DMS53 treated with DMSO at 0.1 percent for 48 hours (cell line): ENCODE data around the gene FRMD4B.

Experiments
- DNase-seq: peaks from one replicate; lab custom pipeline; 2025; ENCODE audit not compliant: unreplicated experiment; lab: John Stamatoyannopoulos, UW

FRMD4B gene

GRCh38 chr3:69406163-69406562 lies 20.3 kb upstream of the FRMD4B start:
- DNase-seq = no peak

GRCh38 chr3:69405067-69405466 lies 19.2 kb upstream of the FRMD4B start:
- no peak for DNase-seq

GRCh38 chr3:69403454-69403853 lies 17.6 kb upstream of the FRMD4B start:
- DNase-seq = peak; percentile 26

GRCh38 chr3:69400683-69401082 lies 14.8 kb upstream of the FRMD4B start:
- no peak for DNase-seq

DNA sequence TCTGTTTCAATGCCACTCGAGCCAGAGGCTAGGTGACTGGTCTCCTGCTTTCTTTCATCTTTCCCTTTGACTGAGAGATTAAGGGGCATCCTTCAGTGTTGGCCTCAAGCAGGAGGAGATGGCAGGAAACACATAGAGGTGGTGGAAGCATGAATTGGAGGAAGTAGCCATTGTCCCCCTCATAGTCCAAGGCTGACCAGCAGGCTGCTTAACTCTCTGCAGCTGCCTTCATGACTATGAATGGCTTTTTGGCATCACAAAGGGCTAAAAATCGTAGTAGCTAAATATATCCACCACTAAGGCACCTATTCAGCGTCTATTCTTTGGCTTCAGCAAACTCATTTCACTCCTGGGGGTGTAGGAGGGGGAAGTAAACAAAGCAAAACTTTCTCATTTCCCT lies 7.0 kb upstream of the FRMD4B start:
- no peak for DNase-seq

- DNase-seq = no peak
These were observed 6.5 kb upstream of the FRMD4B start for GRCh38 chr3:69392415-69392814.

DNA sequence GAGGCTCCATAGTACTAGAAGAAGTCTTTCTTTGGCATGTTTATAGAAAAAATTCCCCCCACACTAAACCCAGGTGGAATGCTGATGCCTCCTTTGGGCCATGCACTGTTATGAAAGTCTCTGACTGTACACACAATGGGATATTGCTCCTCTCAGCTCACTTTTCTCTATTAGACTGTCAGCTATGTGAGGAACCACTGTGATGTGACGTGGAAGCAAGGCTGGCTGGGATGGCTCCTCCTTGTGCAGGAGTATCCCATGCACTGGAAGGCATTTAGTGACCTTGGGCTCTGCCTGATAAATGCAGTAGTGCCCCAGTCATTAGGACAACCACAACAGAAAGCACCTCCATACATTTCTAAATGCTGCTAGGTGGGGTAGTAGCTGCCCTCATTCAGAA lies 5.7 kb upstream of the FRMD4B start:
- no peak for DNase-seq

- no peak for DNase-seq
These were observed 4.9 kb upstream of the FRMD4B start for GRCh38 chr3:69390771-69391170.

GRCh38 chr3:69389520-69390248 lies 3.8 kb upstream of the FRMD4B start:
- DNase-seq = no peak

GRCh38 chr3:69388241-69388640 lies 2.4 kb upstream of the FRMD4B start:
- DNase-seq = no peak

DNA sequence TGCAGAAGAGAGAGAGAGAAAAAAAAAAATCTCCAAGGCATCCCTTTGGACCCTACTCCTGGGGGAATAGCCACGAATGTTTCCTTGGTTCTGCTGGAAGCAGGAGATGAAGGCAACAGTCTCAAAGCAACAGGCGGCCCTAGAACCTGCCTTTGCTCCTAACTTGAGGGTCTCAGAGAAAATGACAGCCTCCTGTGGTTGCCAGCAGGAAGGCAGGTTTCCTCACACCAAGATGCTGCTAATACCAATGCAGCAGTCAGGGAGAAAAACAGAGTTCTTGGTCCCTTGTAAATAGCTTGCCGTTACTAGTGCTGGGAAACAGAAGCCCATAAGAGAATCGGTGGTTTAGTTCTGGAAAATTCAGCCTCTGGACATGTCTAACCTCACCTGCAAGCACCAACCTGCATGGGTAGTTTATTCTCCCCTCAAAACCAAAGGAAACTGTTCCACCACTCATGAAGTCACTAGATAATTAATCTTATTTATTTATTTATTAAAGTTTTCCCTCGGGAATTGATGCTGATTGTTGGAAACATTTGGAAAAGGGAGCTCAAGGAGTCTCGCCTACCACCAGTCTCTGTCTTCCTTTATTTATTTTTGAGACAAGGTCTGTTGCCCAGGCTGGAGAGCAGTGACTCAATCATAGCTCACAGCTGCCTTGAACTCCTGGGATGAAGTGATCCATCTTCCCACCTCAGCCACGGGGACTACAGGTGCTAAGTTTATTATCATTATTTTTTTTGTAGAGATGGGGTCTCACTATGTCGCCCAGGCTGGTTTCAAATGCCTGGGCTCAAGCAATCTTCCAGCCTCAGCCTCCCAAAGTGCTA lies 883 bp upstream of the FRMD4B start:
- no peak for DNase-seq

DNA sequence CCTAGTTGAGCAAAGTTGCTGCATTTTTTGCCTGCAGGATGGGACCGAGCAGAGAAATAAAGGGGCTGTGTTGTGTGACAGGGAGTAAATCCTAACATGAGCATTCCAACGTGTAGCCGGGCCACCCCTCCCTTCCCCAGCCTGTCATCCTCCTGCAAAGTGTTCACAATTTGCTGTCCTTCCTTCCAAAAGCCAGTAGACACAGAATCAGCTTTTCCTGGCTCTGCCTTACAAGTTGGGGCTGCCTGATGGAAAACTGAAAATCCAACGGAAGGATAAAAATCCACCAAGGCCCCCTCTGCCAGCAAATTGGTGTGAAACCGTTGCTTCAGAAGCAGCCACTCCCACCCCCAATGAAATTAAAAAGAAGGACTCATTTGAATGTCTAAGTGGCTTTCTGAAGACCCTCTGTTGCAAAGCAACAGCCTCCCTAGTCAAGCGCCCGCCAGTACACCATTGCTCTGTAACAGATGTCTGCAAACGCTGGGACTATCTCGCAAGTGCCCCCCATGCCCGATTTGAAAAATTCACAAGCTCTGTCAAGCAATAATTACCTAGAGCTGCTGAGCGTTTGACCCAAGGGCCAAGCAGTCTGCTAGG lies 665 bp downstream of the FRMD4B start:
- no peak for DNase-seq

DNA sequence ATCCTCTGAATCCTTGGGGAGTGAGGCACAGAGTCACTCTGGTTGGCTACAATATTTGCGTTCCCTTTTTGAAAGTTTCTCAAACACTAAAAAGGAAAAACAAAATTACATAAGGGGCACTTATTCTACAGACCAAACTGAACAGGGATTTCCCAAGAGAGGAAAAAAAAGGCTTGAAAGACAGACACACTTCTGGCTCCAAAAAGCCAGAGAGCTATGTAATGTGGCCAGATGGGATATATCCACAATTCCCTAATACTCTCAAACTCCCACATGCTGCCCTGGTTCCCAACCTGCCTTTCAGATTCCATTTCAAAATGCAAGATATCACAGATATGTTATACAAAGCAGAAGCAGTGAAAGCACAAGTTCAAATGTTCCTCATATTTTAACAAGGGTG lies 1.6 kb downstream of the FRMD4B start:
- DNase-seq = no peak

DNA sequence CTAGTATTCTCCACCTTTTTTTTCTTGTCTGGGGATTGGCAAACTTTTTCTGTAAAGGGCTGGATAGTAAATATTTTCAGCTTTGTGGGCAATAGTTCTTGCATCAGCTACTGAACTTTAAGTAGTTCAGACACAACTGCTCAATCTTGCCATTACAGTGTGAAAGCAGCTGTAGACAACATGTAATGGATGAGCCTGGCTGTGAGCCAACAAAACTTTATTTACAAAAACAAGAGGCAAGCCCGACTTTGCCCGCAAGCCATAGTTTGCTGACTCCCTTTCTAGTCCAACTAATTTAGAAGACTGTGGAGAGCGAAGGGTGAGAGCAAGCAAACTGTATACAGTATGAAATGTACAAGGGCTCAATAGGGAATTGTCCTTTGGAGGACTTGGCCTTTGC lies 6.2 kb downstream of the FRMD4B start:
- DNase-seq = no peak

DNA sequence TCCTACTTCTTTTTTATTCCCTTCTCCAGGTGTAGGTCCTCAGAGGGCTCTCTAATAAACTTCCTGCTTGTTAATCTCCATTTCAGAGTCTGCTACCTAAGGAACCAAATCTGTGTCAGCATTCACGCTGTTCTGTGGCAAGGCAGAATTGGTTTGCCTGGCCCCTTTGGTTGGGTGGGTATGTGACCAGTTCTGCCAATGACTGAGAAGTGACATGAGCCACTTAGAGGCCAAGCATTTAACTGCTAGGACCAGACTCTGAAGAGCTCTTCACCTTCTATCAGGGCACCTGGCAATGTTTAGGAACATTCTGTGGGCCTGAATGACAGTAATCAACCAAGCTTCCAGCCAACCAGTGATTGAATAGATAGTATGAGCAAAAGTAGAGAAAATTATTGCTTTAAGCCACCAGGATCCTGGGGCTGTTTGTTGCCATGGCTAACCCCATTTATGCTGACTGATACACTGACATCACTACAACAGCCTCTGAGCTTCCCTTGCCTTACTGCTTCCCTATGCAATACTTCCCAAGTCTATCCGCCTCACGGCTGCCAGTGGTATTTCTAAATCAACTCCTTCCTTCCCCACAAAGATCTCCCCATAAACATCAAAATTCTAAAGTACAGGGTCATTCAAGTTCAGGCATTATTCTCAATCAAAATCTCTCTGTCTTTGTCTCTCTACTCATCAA lies 7.6 kb downstream of the FRMD4B start:
- DNase-seq = no peak

- DNase-seq = no peak
These were observed 8.6 kb downstream of the FRMD4B start for GRCh38 chr3:69377262-69377661.

DNA sequence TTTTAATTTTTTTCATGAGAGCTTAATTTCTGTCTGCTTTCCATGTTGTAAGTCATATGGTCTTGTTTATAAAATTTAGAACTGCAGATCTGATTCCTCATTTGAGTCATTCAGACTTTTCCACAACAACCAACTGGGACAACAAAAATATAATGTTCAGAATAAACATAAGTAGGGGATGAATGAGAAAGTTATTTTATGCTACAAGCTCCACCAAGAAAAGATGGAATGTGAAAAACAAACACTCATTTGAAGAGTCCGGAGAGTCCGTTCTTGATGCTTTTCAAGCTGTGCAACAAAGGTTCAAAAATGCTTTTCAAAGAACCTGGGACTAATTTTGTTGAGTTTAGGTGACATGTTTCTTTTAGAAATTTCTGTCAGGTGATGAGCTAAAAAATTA lies 9.2 kb downstream of the FRMD4B start:
- no peak for DNase-seq

DNA sequence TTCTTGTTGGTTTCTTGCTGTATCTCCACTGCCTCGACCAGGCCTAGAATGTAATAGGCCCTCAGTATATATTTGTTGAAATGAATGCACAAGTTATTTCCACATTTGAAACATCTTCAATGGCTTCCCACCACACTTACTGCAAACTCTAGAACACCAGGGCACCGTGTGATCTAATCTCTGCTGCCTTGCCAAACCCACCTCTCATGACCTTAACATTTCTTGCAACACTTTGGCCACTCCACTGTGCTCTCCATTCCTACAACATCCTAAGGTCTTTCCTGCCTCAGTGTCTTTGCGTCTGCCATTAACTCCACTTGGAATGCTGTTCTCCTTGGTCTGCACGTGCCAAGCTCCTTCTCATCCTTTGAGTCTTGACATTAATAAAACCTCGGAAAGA lies 14.1 kb downstream of the FRMD4B start:
- DNase-seq = no peak

GRCh38 chr3:69370901-69371301 lies 15.0 kb downstream of the FRMD4B start:
- no peak for DNase-seq

GRCh38 chr3:69370156-69370883 lies 15.6 kb downstream of the FRMD4B start:
- no peak for DNase-seq
